ENCODE measurements around the gene DYNC2H1. TPM values are rescaled to one million over a fixed set of nuclear protein-coding genes. Genes with fewer than 3 reads are reported as not detected.

Gene DYNC2H1
- total RNA-seq, 1 donor from 2014 or later, result 16.2 TPM

DNA sequence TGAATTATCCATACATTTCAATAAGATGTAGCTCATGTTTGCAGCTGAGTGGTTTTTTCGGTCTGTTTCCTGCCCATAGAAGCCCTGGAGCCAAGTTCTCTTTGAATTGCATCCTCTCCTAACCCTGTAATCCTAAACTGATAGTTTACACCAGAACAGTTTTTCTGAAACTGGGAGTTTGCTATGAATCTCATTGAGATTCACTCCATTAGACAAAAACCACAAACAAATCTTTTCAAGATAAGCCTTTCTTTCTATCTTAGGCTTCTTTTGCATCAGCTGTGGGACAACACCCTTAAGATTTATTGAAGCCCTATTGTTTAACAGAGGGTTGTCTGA is 324.8 kb downstream of the DYNC2H1 start:
- ATAC-seq (no peak), DNase-seq (no peak)
- Histone ChIP-seq H3K36me3 (no peaks in the 10 kb centered on the region), H3K4me3 (no peak overlapping the region), H3K27me3 (no peaks in the 10 kb centered on the region), H3K9me3 (no peaks in the 10 kb centered on the region), H3K27ac (no peak overlapping the region), H3K4me1 (no peaks in the 10 kb centered on the region)
- intact Hi-C loops (cut with DNase I), result no loop called here
- TF ChIP-seq, protein P1, sequence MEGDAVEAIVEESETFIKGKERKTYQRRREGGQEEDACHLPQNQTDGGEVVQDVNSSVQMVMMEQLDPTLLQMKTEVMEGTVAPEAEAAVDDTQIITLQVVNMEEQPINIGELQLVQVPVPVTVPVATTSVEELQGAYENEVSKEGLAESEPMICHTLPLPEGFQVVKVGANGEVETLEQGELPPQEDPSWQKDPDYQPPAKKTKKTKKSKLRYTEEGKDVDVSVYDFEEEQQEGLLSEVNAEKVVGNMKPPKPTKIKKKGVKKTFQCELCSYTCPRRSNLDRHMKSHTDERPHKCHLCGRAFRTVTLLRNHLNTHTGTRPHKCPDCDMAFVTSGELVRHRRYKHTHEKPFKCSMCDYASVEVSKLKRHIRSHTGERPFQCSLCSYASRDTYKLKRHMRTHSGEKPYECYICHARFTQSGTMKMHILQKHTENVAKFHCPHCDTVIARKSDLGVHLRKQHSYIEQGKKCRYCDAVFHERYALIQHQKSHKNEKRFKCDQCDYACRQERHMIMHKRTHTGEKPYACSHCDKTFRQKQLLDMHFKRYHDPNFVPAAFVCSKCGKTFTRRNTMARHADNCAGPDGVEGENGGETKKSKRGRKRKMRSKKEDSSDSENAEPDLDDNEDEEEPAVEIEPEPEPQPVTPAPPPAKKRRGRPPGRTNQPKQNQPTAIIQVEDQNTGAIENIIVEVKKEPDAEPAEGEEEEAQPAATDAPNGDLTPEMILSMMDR (IDR thresholded peaks at IDR 0.05), result no peak

DNA sequence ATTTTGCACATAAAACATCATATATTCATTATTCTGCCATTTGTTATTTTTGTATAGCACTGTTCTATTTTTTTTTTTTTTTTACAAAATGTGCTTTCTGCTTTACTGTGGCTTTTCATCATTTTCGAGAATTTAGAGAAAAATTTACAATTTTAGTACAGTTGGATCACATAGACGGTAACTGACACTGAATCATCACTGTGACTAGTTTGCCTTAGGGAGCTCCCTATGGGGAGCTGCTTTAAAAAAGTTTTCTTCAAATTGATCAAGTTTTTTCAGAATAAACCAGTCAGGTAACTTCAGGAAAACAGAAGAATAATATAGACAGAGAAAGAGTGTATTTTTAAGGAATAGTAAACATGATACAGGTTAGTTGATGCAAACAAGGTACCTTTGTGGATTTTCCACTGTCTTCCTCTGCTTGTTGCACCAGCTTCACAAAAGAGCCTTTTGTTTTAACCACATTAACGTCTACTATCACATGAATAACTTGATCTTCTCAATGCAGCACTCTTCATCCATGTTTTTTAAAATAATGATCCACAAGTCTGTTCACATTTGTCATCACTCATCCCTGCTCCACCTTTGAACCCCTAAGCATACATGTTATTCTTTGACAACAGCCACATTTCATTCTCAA is 327.0 kb downstream of the DYNC2H1 start:
- no peak for DNase-seq
- intact Hi-C loops (cut with DNase I), result no loop called here
- H3K36me3 ChIP-seq, result no peaks in the 10 kb centered on the region
- no peaks in the 10 kb centered on the region for H3K4me1 ChIP-seq
- H3K4me3 ChIP-seq, result no peak overlapping the region
- no peak for ATAC-seq
- H3K9me3 ChIP-seq, result no peaks in the 10 kb centered on the region
- no peak overlapping the region for H3K27ac ChIP-seq
- TF ChIP-seq, protein P1 (IDR thresholded peaks at IDR 0.05), result no peak
- no peaks in the 10 kb centered on the region for H3K27me3 ChIP-seq

DNA sequence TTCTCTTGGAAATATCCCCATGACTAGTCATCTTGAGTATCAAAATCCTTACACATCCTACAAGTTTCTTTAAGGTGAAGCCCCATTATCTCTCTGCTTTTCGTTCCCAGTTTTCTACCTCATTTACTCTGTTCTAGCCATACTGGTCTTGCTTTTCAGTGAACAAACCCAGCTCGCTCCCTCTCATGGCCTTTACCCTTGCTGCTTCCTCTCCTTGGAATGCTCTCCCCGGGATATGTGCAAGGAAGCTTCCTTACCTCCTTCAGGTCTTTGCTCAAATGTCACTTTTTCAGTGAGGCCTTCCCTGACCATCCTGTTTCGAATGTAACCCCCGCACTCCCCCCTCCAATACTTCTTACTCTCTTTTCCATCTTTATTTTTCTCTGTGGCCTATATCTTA is 331.8 kb downstream of the DYNC2H1 start:
- H3K36me3 ChIP-seq, result no peaks in the 10 kb centered on the region
- H3K27me3 ChIP-seq, result no peaks in the 10 kb centered on the region
- no peak for ATAC-seq
- H3K9me3 ChIP-seq, result no peaks in the 10 kb centered on the region
- H3K27ac ChIP-seq, result no peak overlapping the region
- H3K4me1 ChIP-seq, result no peaks in the 10 kb centered on the region
- no peak for DNase-seq
- TF ChIP-seq, protein P1 (IDR thresholded peaks at IDR 0.05), result no peak
- intact Hi-C loops (cut with DNase I), result no loop called here
- no peak overlapping the region for H3K4me3 ChIP-seq

DNA sequence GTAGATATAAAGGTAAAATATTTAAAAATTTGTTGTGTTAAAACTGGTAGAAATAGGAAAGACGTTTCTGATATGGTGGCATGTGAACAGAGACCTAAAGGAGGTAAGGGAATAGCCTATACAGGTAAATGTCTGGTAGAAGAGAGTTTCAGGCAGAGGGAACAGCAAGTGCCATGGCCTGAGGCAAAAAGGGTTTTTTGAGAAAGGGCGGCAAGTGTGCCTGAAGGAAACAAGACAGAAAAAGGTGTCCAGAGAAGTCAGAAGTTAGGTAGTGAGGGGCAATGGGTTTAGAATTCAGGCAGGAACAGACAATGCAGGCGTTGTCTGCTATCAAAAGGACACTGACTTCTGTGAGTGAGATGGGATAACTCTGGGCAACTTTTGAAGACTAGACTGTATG is 339.7 kb downstream of the DYNC2H1 start:
- H3K36me3 ChIP-seq, result no peaks in the 10 kb centered on the region
- no peaks in the 10 kb centered on the region for H3K9me3 ChIP-seq
- DNase-seq (no peak), ATAC-seq (no peak)
- H3K4me3 ChIP-seq, result no peak overlapping the region
- intact Hi-C loops (cut with DNase I), result no loop called here
- H3K27me3 ChIP-seq, result no peaks in the 10 kb centered on the region
- TF ChIP-seq, protein P1 (IDR thresholded peaks at IDR 0.05), result no peak
- no peak overlapping the region for H3K27ac ChIP-seq
- no peaks in the 10 kb centered on the region for H3K4me1 ChIP-seq

DNA sequence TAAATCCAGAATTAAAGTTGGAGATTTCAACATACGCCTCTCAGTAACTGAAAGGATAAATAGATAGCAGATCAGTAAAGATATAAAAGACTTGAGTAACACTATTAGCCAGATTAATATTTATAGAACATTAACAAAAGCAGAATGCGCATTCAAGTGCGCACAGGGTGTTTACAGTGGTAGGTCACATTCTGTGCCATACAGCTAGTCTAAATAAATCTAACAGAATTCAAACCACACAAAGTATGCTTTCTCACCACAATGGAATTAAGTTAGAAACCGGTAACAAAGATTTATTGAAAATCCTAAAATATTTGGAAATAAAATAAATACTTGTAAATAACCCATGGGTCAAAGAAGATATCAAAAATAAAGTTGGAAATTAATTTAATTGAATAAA is 341.0 kb downstream of the DYNC2H1 start:
- H3K27me3 ChIP-seq, result no peaks in the 10 kb centered on the region
- no peak overlapping the region for H3K27ac ChIP-seq
- H3K4me1 ChIP-seq, result no peaks in the 10 kb centered on the region
- TF ChIP-seq, protein P1 (IDR thresholded peaks at IDR 0.05), result no peak
- H3K4me3 ChIP-seq, result no peak overlapping the region
- H3K9me3 ChIP-seq, result no peaks in the 10 kb centered on the region
- intact Hi-C loops (cut with DNase I), result no loop called here
- no peak for ATAC-seq
- no peaks in the 10 kb centered on the region for H3K36me3 ChIP-seq
- no peak for DNase-seq

DNA sequence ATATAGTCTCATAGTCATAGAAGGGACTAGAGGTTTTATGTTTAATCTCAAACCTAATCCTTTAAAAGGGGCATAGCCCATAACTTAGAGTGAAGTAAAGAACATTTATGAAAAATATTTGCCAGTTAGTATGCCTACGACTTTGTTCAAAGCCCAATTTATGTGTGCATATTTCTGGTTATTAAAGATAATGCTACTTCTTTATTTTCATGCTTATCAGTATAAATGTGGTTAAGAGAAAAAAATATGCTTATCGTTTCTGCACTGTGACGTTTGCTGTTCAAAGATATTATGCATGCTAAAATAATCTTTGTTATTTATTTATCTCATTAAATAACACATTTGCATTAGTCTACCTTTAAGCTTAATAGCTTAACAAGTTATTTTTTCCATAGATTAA is 343.9 kb downstream of the DYNC2H1 start:
- Histone ChIP-seq H3K27me3 (no peaks in the 10 kb centered on the region), H3K27ac (no peak overlapping the region), H3K4me3 (no peak overlapping the region), H3K4me1 (no peaks in the 10 kb centered on the region), H3K9me3 (no peaks in the 10 kb centered on the region), H3K36me3 (no peaks in the 10 kb centered on the region)
- intact Hi-C loops (cut with DNase I), result no loop called here
- ATAC-seq (no peak), DNase-seq (no peak)
- TF ChIP-seq, protein P1 (IDR thresholded peaks at IDR 0.05), result no peak
